Spleen (tissue), 13 donors: Measurements from ENCODE around the gene ABHD8. TPM values are rescaled to one million over a fixed set of nuclear protein-coding genes. Genes with fewer than 3 reads are reported as not detected.

Source experiments
- DNase-seq: peaks from one replicate; pipeline ENCODE4 v3.0.0-alpha.2; 2020
- H3K27ac ChIP-seq, 8 donors: fragments of 200-600 bp; sonication (generic) in 7 of 8; 1 replicate in 4 of 8; 2 replicates in 4 of 8; pipeline versions ENCODE4 v1.5.0 to v1.8.0; 2016 to 2021; ENCODE audit warnings: inconsistent platforms in 4 of 8, mild to moderate bottlenecking in 4 of 8, moderate library complexity in 1 of 8
- H3K27me3 ChIP-seq, 7 donors: fragments of 200-600 bp; sonication (generic) in 6 of 7; replicated peaks in 1 of 7; 1 replicate in 4 of 7; 2 replicates in 3 of 7; pipeline versions ENCODE4 v1.5.0 to v1.8.0; 2016 to 2021; ENCODE audit warnings: inconsistent platforms in 3 of 7, mild to moderate bottlenecking in 1 of 7
- H3K36me3 ChIP-seq, 6 donors: fragments of 200-600 bp; sonication (generic) in 5 of 6; 1 replicate in 4 of 6; 2 replicates in 2 of 6; pipeline versions ENCODE4 v1.5.0 to v1.8.0; 2016 to 2021; ENCODE audit warnings: inconsistent platforms in 2 of 6
- H3K4me1 ChIP-seq, 6 donors: fragments of 200-600 bp; sonication (generic) in 5 of 6; 1 replicate in 3 of 6; 2 replicates in 3 of 6; pipeline versions ENCODE4 v1.5.0 to v1.8.0; 2016 to 2021; ENCODE audit warnings: inconsistent platforms in 3 of 6
- H3K4me3 ChIP-seq, 8 donors: fragments of 200-600 bp; sonication (generic) in 7 of 8; 1 replicate in 4 of 8; 2 replicates in 4 of 8; pipeline versions ENCODE4 v1.5.0 to v1.8.0; 2016 to 2021; ENCODE audit warnings: inconsistent platforms in 4 of 8, mild to moderate bottlenecking in 4 of 8, moderate library complexity in 2 of 8
- H3K9me3 ChIP-seq, 8 donors: fragments of 200-600 bp; sonication (generic) in 7 of 8; 1 replicate in 4 of 8; 2 replicates in 4 of 8; pipeline versions ENCODE4 v1.5.0 to v1.8.0; 2016 to 2021; ENCODE audit warnings: inconsistent platforms in 4 of 8
- CTCF ChIP-seq, 11 experiments: fragments of 200-600 bp in 7 of 11; fragments of 450-650 bp in 4 of 11; sonication (generic) in 4 of 11; IDR thresholded peaks in 8 of 11; conservative IDR thresholded peaks in 3 of 11; 1 replicate in 7 of 11; 2 replicates in 4 of 11; pipeline versions ENCODE4 v1.4.0 to v1.8.0; 2016 to 2021; ENCODE audit warnings: antibody characterized with exemption in 11 of 11, inconsistent platforms in 4 of 11, mild to moderate bottlenecking in 1 of 11
- POLR2A ChIP-seq, 3 donors: fragments of 450-650 bp; IDR thresholded peaks; one replicate each; pipeline ENCODE4 v1.5.1; 2017; ENCODE audit warnings: antibody characterized with exemption in 3 of 3, mild to moderate bottlenecking in 1 of 3
- POLR2AphosphoS5 ChIP-seq, 3 donors: sonication (generic); formaldehyde crosslinking; IDR thresholded peaks; one replicate each; pipeline ENCODE4 v1.5.1; 2017; ENCODE audit warnings: antibody characterized with exemption in 3 of 3
- WGBS, 5 donors: extraction: QIAGEN DNeasy Blood & Tissue Kit in 3 of 5; methylation state at CpG; one replicate each; pipeline versions ENCODE4 v1.1.5 to v1.1.7; 2013 to 2018; 5-methylcytosine and 5-hydroxymethylcytosine counted together
- intact Hi-C: fragments of 100-400 bp; cut with DNase I; formaldehyde crosslinking; loops from one replicate; pipeline ENCODE4 v1.15.0; 2023; ENCODE audit warnings: low total_unique reads
- long read RNA-seq, 2 donors: transcript quantifications; one replicate each; lab custom pipeline, GENCODE V29; 2026
- polyA plus RNA-seq, 3 donors: library from polyadenylated mRNA; stranded (reverse); fragments of 200-250 nt; gene quantifications; one replicate each; pipeline ENCODE4 v1.2.1, GENCODE V29; 2013
- total RNA-seq, 7 donors: library from RNA; depleted of rRNA in 3 of 7; stranded (reverse); fragments of >200 nt in 3 of 7; fragmentation: NEBNext Ultra II Directional in 4 of 7; extraction: Animal tissue kit (Norgen Biotek cat#: 25700) in 4 of 7; gene quantifications; one replicate each; pipeline versions ENCODE4 v1.1.0 to v1.2.1, GENCODE V29; 2016 to 2021
- donor health status: healthy with polysubstance abuse.
- donor health status: DM: no; HTN: no; CAD: no; lungs with moderate emphysema.
- donor health status: DM: no; HTN: no; CAD: no.
- donor health status: Bipolar disorder and iron deficiency.
- donor health status: healthy.
- donor health status: DM: no; HTN: no; CAD: no.
- donor health status: DM: yes; HTN: yes; CAD: no.

The ABHD8 gene
- 10 to 100 TPM in 5 of 7 donors, 1 to 10 TPM in 2; 7.7 to 18.7 (median 13.2) TPM for total RNA-seq
- 10 to 100 TPM in 1 of 3 donors, 1 to 10 TPM in 2; 6.5 to 12.6 (median 7.9) TPM for polyA plus RNA-seq
- long read RNA-seq, donor 1, partial matches to known transcripts: 199 of 199 reads
- long read RNA-seq, donor 1, other reads (novel, unspliced or antisense): 0 of 199 reads
- long read RNA-seq, donor 2, partial matches to known transcripts: 57 of 61 reads
- long read RNA-seq, donor 2, other reads (novel, unspliced or antisense): 0 of 61 reads

GRCh38 chr19:17303167-17303939, at the start of gene ABHD8:
Gene ABHD8, minus strand, starts transcription at chr19:17303425. Its CDS starts 1,809 bp downstream, at chr19:17301616.
- H3K4me3 ChIP-seq: peak within 1 kb of the TSS; percentile 50 to 80 (median 72)
- no peaks in the 10 kb centered on the region for H3K27me3 ChIP-seq
- peaks cover 0 to 30% (median 8%) of the 10 kb centered on the region in 6 donors for H3K36me3 ChIP-seq
- H3K27ac ChIP-seq: peak within 1 kb of the TSS; percentile 61 to 97 (median 80)
- intact Hi-C loops: no loop called here
- 1 to 5% (median 2%) methylated on average over 38 to 52 of the region's 52 CpGs for WGBS, 5 donors
- peak; percentile 96 for DNase-seq
- TF ChIP-seq CTCF (IDR thresholded peaks at IDR 0.05 in 8 of 11, conservative IDR thresholded peaks at IDR 0.05 in 3 of 11) (peak; percentile 51 to 88 (median 73)), POLR2A (IDR thresholded peaks at IDR 0.05) (no peak), POLR2AphosphoS5 (IDR thresholded peaks at IDR 0.05) (peak; percentile 78 to 88 (median 86))
- H3K9me3 ChIP-seq: peaks cover 0 to 2% (median under 1%) of the 10 kb centered on the region in 8 donors
- H3K4me1 ChIP-seq: peaks cover 31 to 74% (median 49%) of the 10 kb centered on the region in 6 donors

- H3K9me3 ChIP-seq: no peaks in the 10 kb centered on the region
- H3K27me3 ChIP-seq: peaks cover 0 to 46% (median 3%) of the 10 kb centered on the region in 7 donors
- 35 to 64% (median 44%) methylated on average over 11 to 14 of the region's 14 CpGs for WGBS, 5 donors
- peaks cover 9 to 75% (median 51%) of the 10 kb centered on the region in 6 donors for H3K4me1 ChIP-seq
- no peak overlapping the region for H3K4me3 ChIP-seq
- TF ChIP-seq POLR2AphosphoS5 (IDR thresholded peaks at IDR 0.05) (peak; percentile 88 to 93 (median 88)), CTCF (IDR thresholded peaks at IDR 0.05 in 8 of 11, conservative IDR thresholded peaks at IDR 0.05 in 3 of 11) (no peak), POLR2A (IDR thresholded peaks at IDR 0.05) (no peak)
- DNase-seq: no peak
- intact Hi-C loops: no loop called here
- peak overlapping the region in 7 of 8 donors; percentile 4 to 70 (median 65) for H3K27ac ChIP-seq
- peaks cover 0 to 33% (median 0%) of the 10 kb centered on the region in 6 donors for H3K36me3 ChIP-seq
Observed at GRCh38 chr19:17352608-17353280, 49.5 kb upstream of the ABHD8 start.

DNA sequence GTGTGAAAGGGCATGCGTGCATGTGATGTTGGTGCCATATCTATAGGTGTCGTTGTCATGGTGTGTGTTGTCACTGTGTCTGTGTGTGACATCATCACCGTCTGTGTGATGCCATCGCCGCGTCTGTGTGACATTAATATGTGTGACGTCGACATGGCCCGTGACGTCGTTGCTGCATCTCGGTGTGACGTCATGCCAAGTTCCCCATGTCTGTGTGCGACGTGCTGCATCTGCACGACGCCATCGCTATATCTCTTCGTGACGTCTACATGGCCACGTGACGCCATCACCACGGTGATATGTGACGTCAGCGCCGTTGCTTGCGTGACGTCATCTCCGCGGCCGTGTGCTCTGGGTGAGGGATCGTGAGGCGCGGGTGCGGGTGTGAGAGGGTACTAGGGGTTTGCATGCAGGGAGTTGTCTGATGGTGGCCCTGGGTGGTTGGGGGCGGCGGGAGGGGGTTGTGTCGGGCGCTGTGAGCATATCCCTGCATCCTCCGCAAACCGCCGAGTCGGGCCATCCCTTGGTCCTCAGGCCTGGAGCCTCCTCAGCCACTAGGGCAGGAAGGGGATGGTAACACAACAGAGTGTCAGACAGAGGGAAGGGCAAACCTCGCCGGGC, 48.7 kb upstream of the ABHD8 start:
- Histone ChIP-seq H3K27ac (peak overlapping the region in 5 of 8 donors; percentile 48 to 70 (median 67)), H3K9me3 (no peaks in the 10 kb centered on the region), H3K4me1 (peaks cover 9 to 77% (median 53%) of the 10 kb centered on the region in 6 donors), H3K36me3 (peaks cover 0 to 32% (median 0%) of the 10 kb centered on the region in 6 donors), H3K27me3 (peaks cover 0 to 54% (median 3%) of the 10 kb centered on the region in 7 donors), H3K4me3 (no peak overlapping the region)
- DNase-seq: no peak
- intact Hi-C loops: no loop called here
- TF ChIP-seq CTCF (IDR thresholded peaks at IDR 0.05 in 8 of 11, conservative IDR thresholded peaks at IDR 0.05 in 3 of 11) (no peak), POLR2AphosphoS5 (IDR thresholded peaks at IDR 0.05) (peak; percentile 30 to 79 (median 72)), POLR2A (IDR thresholded peaks at IDR 0.05) (no peak)
- WGBS, 5 donors: 80 to 90% (median 84%) methylated on average over 35 to 45 of the region's 45 CpGs
